Ovary (tissue), 1 donor: ENCODE measurements around the gene RSU1.

Experiments used
- EP300 ChIP-seq: sonication (generic); formaldehyde crosslinking; IDR thresholded peaks from one replicate; pipeline ENCODE4 v1.6.1; 2017; ENCODE audit warnings: antibody characterized with exemption
- POLR2A ChIP-seq: fragments of 450-650 bp; IDR thresholded peaks from one replicate; pipeline ENCODE4 v1.6.1; 2017; ENCODE audit warnings: antibody characterized with exemption, mild to moderate bottlenecking, moderate library complexity

DNA sequence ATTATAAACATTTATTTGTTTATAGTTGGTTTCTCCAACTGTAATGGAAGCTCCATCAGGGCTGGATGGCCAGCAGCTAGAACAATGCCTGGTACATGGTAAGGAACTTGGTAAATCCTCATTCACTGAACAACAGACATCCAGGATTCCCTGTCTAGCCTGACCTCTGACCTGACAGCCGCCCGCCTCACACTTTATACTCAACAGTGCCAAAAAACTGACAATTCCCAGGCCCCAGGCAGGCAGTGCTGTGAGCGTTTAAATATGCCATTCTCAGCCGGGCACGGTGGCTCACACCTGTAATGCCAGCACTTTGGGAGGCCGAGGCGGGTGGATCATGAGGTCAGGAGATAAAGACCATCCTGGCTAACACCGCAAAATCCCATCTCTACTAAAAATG, 55.9 kb downstream of the RSU1 start:
- TF ChIP-seq POLR2A = no peak
- no peak for TF ChIP-seq EP300
